C4-2B (cell line): ENCODE results near the gene NBAS.

Experiments
- CTCF ChIP-seq: fragments of 450-650 bp; conservative IDR thresholded peaks from 2 replicates; pipeline ENCODE4 v1.5.1; 2017; ENCODE audit warnings: mild to moderate bottlenecking
- ZFX ChIP-seq: fragments of 450-650 bp; IDR thresholded peaks from 2 replicates; pipeline ENCODE4 v1.6.1; 2017

DNA sequence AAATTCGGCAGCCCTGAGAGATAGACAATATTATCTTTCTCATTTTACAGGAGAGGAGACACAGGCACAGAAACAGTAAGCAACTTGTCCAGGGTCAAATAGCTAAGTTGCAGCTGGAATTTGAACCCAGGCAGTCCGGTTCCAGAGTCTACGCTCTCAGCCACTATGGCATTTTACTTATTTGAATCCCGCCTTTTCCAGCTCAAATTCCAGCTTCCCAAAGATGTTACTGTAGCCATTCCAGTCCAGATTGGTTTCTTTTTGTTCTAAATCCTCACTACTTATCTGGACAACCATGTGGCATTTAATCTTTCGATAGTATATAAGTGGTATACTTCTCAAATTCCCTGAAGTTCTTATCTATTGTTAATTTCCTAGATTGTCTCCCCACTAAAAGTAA is 125.7 kb downstream of the NBAS start:
- TF ChIP-seq CTCF = no peak
- TF ChIP-seq ZFX = no peak
